GM23338 (cell line): ENCODE measurements around the gene COA7. TPM values are rescaled to one million over a fixed set of nuclear protein-coding genes. Genes with fewer than 3 reads are reported as not detected.

Experiments used
- ATAC-seq: fragments of 200-7000 bp; cut with Tn5 transposase; 3 replicates; pipeline ENCODE4 v1.9.1; 2020
- DNase-seq: peaks from one replicate; pipeline ENCODE4 v3.0.0-alpha.2; 2015; ENCODE audit warnings: low spot score
- H2AFZ ChIP-seq: fragments of 200-600 bp; sonication (generic); 2 replicates; pipeline ENCODE4 v1.8.0; 2016; ENCODE audit warnings: antibody characterized with exemption, mild to moderate bottlenecking, moderate library complexity
- H3F3A ChIP-seq: fragments of 200-600 bp; sonication (generic); replicated peaks from 2 replicates; pipeline ENCODE4 v1.8.0; 2017; ENCODE audit warnings: antibody characterized with exemption, mixed run types, low read depth
- H3K27ac ChIP-seq: fragments of 200-600 bp; sonication (generic); 2 replicates; pipeline ENCODE4 v1.6.1; 2016; ENCODE audit warnings: low read depth
- H3K27me3 ChIP-seq: fragments of 200-600 bp; sonication (generic); 2 replicates; pipeline ENCODE4 v1.8.0; 2016; ENCODE audit warnings: mild to moderate bottlenecking, mixed run types, moderate library complexity; ENCODE audit not compliant: insufficient read depth
- H3K36me3 ChIP-seq: fragments of 200-600 bp; sonication (generic); 2 replicates; pipeline ENCODE4 v1.8.0; 2016; ENCODE audit warnings: mild to moderate bottlenecking; ENCODE audit not compliant: insufficient read depth
- H3K4me1 ChIP-seq: fragments of 200-600 bp; sonication (generic); 2 replicates; pipeline ENCODE4 v1.8.0; 2016; ENCODE audit warnings: mild to moderate bottlenecking, moderate library complexity; ENCODE audit not compliant: insufficient read depth
- H3K4me2 ChIP-seq: fragments of 200-600 bp; sonication (generic); 2 replicates; pipeline ENCODE4 v1.7.1; 2017; ENCODE audit warnings: mixed run types
- H3K4me3 ChIP-seq: fragments of 200-600 bp; sonication (generic); 2 replicates; pipeline ENCODE4 v1.6.1; 2016; ENCODE audit warnings: mixed run types
- H3K79me2 ChIP-seq: fragments of 200-600 bp; sonication (generic); replicated peaks from 2 replicates; pipeline ENCODE4 v1.8.0; 2017; ENCODE audit warnings: mild to moderate bottlenecking; ENCODE audit not compliant: insufficient read depth
- H3K9me2 ChIP-seq: fragments of 200-600 bp; sonication (generic); 2 replicates; pipeline ENCODE4 v1.8.0; 2017; ENCODE audit not compliant: insufficient read depth
- H4K20me1 ChIP-seq: fragments of 200-600 bp; sonication (generic); replicated peaks from 2 replicates; pipeline ENCODE4 v1.8.0; 2017; ENCODE audit warnings: mild to moderate bottlenecking; ENCODE audit not compliant: insufficient read depth
- H3K27ac Mint-ChIP-seq: 2 replicates; pipeline ENCODE4 v1.8.0; 2020; ENCODE audit warnings: inconsistent platforms, mild to moderate bottlenecking, moderate library complexity, mixed read lengths
- H3K27me3 Mint-ChIP-seq: 3 replicates; pipeline ENCODE4 v1.8.0; 2022; ENCODE audit warnings: low read depth, mild to moderate bottlenecking, moderate library complexity, mixed read lengths, inconsistent platforms; ENCODE audit not compliant: insufficient read depth, poor library complexity
- H3K36me3 Mint-ChIP-seq: 3 replicates; pipeline ENCODE4 v1.8.0; 2021; ENCODE audit warnings: low read depth, mild to moderate bottlenecking, inconsistent platforms, moderate library complexity, mixed read lengths
- H3K4me1 Mint-ChIP-seq: 3 replicates; pipeline ENCODE4 v1.8.0; 2020; ENCODE audit warnings: mild to moderate bottlenecking, inconsistent platforms, mixed read lengths
- H3K4me3 Mint-ChIP-seq: 3 replicates; pipeline ENCODE4 v1.8.0; 2021; ENCODE audit warnings: moderate library complexity, mild to moderate bottlenecking, inconsistent platforms, mixed read lengths
- H3K9me3 Mint-ChIP-seq: 3 replicates; pipeline ENCODE4 v1.8.0; 2020; ENCODE audit warnings: moderate library complexity, mild to moderate bottlenecking, inconsistent platforms, mixed read lengths
- CTCF ChIP-seq, 2 experiments: fragments of 200-600 bp in 1 of 2; sonication (generic) in 1 of 2; conservative IDR thresholded peaks; 2 replicates each; pipeline versions ENCODE4 v1.5.1 to v1.6.1; 2016 to 2017; ENCODE audit warnings: antibody characterized with exemption in 2 of 2, low read depth in 2 of 2, mild to moderate bottlenecking in 2 of 2, moderate library complexity in 1 of 2
- EZH2phosphoT487 ChIP-seq: fragments of 200-600 bp; sonication (generic); IDR thresholded peaks from one replicate; pipeline ENCODE4 v1.8.1; 2018; ENCODE audit warnings: antibody characterized with exemption; ENCODE audit not compliant: unreplicated experiment
- JUNB ChIP-seq: IDR thresholded peaks from one replicate; pipeline ENCODE4 v1.6.1; 2016; ENCODE audit warnings: antibody characterized with exemption; ENCODE audit not compliant: unreplicated experiment
- STAT1 ChIP-seq: IDR thresholded peaks from one replicate; pipeline ENCODE4 v1.6.1; 2016; ENCODE audit warnings: antibody characterized with exemption; ENCODE audit not compliant: unreplicated experiment
- ZNF462 ChIP-seq: fragments of 250-450 bp; sonication (Bioruptor Pico); IDR thresholded peaks from 2 replicates; pipeline ENCODE4 v1.5.0; 2020; ENCODE audit warnings: mild to moderate bottlenecking, moderate library complexity
- polyA plus RNA-seq: library from polyadenylated mRNA; unstranded; fragments of >200 nt; fragmentation: Nextera tagmentation; extraction: Ambion mirVana; gene quantifications from 2 replicates; pipeline ENCODE4 v1.2.1, GENCODE V29; 2016
- total RNA-seq: library from RNA; depleted of rRNA; stranded (reverse); fragments of >200 nt; shearing (Covaris generic); gene quantifications from 2 replicates; pipeline ENCODE4 v1.2.3, GENCODE V29; 2014
- TF ChIP-seq, protein P1 (sequence below): IDR thresholded peaks from 2 replicates; pipeline ENCODE4 v1.6.1; 2016; ENCODE audit warnings: antibody characterized with exemption

Gene COA7
- total and polyA plus RNA-seq, 2 experiments from 2014 or later: 19.7 to 27.5 TPM

- H3K4me1 ChIP-seq: no peaks in the 10 kb centered on the region; the same call in 1 of the 2 replicates
- H3K9me2 ChIP-seq: no peaks in the 10 kb centered on the region
- Mint-ChIP-seq H3K27me3 (peaks cover 8% of the 10 kb centered on the region), H3K36me3 (peaks cover 38% of the 10 kb centered on the region), H3K4me3 (no peak overlapping the region), H3K9me3 (no peaks in the 10 kb centered on the region; the same call in 2 of the 3 replicates), H3K4me1 (peaks cover 19% of the 10 kb centered on the region), H3K27ac (no peak overlapping the region)
- DNase-seq (no peak), ATAC-seq (no peak)
- no peaks in the 10 kb centered on the region for H3K27me3 ChIP-seq
- H3K36me3 ChIP-seq: 0 out of 2 replicates have a peak, but pooled peaks cover 4% of the 10 kb centered on the region
- H4K20me1 ChIP-seq: peaks cover 12% of the 10 kb centered on the region
- H2AFZ ChIP-seq: no peak overlapping the region
- no peak for TF ChIP-seq ZNF462 (CRISPR knock-in tag)
- TF ChIP-seq JUNB: no peak
- TF ChIP-seq, protein P1, sequence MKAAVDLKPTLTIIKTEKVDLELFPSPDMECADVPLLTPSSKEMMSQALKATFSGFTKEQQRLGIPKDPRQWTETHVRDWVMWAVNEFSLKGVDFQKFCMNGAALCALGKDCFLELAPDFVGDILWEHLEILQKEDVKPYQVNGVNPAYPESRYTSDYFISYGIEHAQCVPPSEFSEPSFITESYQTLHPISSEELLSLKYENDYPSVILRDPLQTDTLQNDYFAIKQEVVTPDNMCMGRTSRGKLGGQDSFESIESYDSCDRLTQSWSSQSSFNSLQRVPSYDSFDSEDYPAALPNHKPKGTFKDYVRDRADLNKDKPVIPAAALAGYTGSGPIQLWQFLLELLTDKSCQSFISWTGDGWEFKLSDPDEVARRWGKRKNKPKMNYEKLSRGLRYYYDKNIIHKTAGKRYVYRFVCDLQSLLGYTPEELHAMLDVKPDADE: no peak
- TF ChIP-seq CTCF (conservative IDR thresholded peaks at IDR 0.05; ENCODE audit: low read depth in 2 of 2): no peak
- no peak for TF ChIP-seq STAT1
- no peak for TF ChIP-seq EZH2phosphoT487
- H3K27ac ChIP-seq: no peak overlapping the region
- peaks cover 9% of the 10 kb centered on the region; the same call in 1 of the 2 replicates for H3K79me2 ChIP-seq
- H3K4me2 ChIP-seq: no peak overlapping the region
- H3K4me3 ChIP-seq: no peak overlapping the region
- peaks cover 15% of the 10 kb centered on the region for H3F3A ChIP-seq
Observed at GRCh38 chr1:52683367-52683940, 14.7 kb downstream of the COA7 start.
